ENCODE data around the gene RBKS. TPM values are rescaled to one million over a fixed set of nuclear protein-coding genes. Genes with fewer than 3 reads are reported as not detected.
"Not testable (repeated sequence)": the region's sequence is repeated elsewhere in the genome, so short reads cannot be mapped to it uniquely, and the experiment has no call there.

RBKS gene
- total RNA-seq, 1 donor from 2014 or later = 1.6 TPM

- FAIRE-seq = no peak
- H4K20me1 ChIP-seq (ENCODE audit: insufficient read depth, low read length) = no peaks in the 10 kb centered on the region
- no peaks in the 10 kb centered on the region for H3K9me3 Mint-ChIP-seq (ENCODE audit: unreplicated experiment)
These were observed 123.9 kb downstream of the RBKS start for GRCh38 chr2:27766287-27766661.

GRCh38 chr2:27765621-27766286 lies 124.4 kb downstream of the RBKS start:
- Mint-ChIP-seq H3K4me1 (ENCODE audit: low read depth, unreplicated experiment) (peaks cover 27% of the 10 kb centered on the region), H3K4me3 (ENCODE audit: unreplicated experiment) (no peak overlapping the region), H3K9me3 (ENCODE audit: unreplicated experiment) (no peaks in the 10 kb centered on the region), H3K27ac (ENCODE audit: unreplicated experiment) (peak overlapping the region; percentile 38), H3K27me3 (ENCODE audit: low read depth, unreplicated experiment) (peaks cover 1% of the 10 kb centered on the region), H3K36me3 (ENCODE audit: low read depth, unreplicated experiment) (no peaks in the 10 kb centered on the region)
- TF ChIP-seq EZH2 (IDR thresholded peaks at IDR 0.05; ENCODE audit: insufficient read depth, low read length) = no peak
- no peak for TF ChIP-seq CTCF (IDR thresholded peaks at IDR 0.05; ENCODE audit: insufficient read depth, low read depth, low read length)
- H4K20me1 ChIP-seq (ENCODE audit: insufficient read depth, low read length) = no peaks in the 10 kb centered on the region
- peak overlapping the region; percentile 53 for H3K9ac ChIP-seq (ENCODE audit: low read length)
- peak overlapping the region; percentile 80 for H2AFZ ChIP-seq (ENCODE audit: low read depth, low read length)
- H3K9me3 ChIP-seq (ENCODE audit: insufficient read depth, low read depth, low read length) = no peaks in the 10 kb centered on the region
- H3K27ac ChIP-seq (ENCODE audit: low read depth, low read length) = no peak overlapping the region
- peak; percentile 48 for DNase-seq (ENCODE audit: low read depth)
- no peaks in the 10 kb centered on the region for H3K36me3 ChIP-seq (ENCODE audit: insufficient read depth, low read length)
- no peak overlapping the region for H3K4me3 ChIP-seq (ENCODE audit: insufficient read depth, low read depth, low read length)
- FAIRE-seq = no peak
- peaks cover 24% of the 10 kb centered on the region for H3K4me1 ChIP-seq (ENCODE audit: insufficient read depth, low read length)
- H3K79me2 ChIP-seq (ENCODE audit: insufficient read depth, low read length) = no peaks in the 10 kb centered on the region
- H3K27me3 ChIP-seq (ENCODE audit: insufficient read depth, low read length) = no peaks in the 10 kb centered on the region
- peak overlapping the region; percentile 79 for H3K4me2 ChIP-seq (ENCODE audit: low read length)

More at GRCh38 chr2:27766287-27766661, 123.9 kb downstream of the RBKS start:
- Histone ChIP-seq H3K4me2 (ENCODE audit: low read length) (peak overlapping the region; percentile 79), H3K9me3 (ENCODE audit: insufficient read depth, low read depth, low read length) (no peaks in the 10 kb centered on the region), H3K36me3 (ENCODE audit: insufficient read depth, low read length) (no peaks in the 10 kb centered on the region), H3K9ac (ENCODE audit: low read length) (peak overlapping the region; percentile 53), H3K4me1 (ENCODE audit: insufficient read depth, low read length) (peaks cover 23% of the 10 kb centered on the region), H3K4me3 (ENCODE audit: insufficient read depth, low read depth, low read length) (no peak overlapping the region), H3K79me2 (ENCODE audit: insufficient read depth, low read length) (no peaks in the 10 kb centered on the region), H2AFZ (ENCODE audit: low read depth, low read length) (peak overlapping the region; percentile 80), H3K27me3 (ENCODE audit: insufficient read depth, low read length) (no peaks in the 10 kb centered on the region), H3K27ac (ENCODE audit: low read depth, low read length) (no peak overlapping the region)
- Mint-ChIP-seq H3K27me3 (ENCODE audit: low read depth, unreplicated experiment) (peaks cover 1% of the 10 kb centered on the region), H3K4me1 (ENCODE audit: low read depth, unreplicated experiment) (peaks cover 24% of the 10 kb centered on the region), H3K4me3 (ENCODE audit: unreplicated experiment) (no peak overlapping the region), H3K27ac (ENCODE audit: unreplicated experiment) (peak overlapping the region; percentile 38), H3K36me3 (ENCODE audit: low read depth, unreplicated experiment) (no peaks in the 10 kb centered on the region)
- DNase-seq (ENCODE audit: low read depth) = no peak
- TF ChIP-seq CTCF (IDR thresholded peaks at IDR 0.05; ENCODE audit: insufficient read depth, low read depth, low read length) = no peak

GRCh38 chr2:27764526-27764925 lies 125.7 kb downstream of the RBKS start:
- not testable (repeated sequence) for H3K9me3 Mint-ChIP-seq (ENCODE audit: unreplicated experiment); FAIRE-seq; H3K36me3 Mint-ChIP-seq (ENCODE audit: low read depth, unreplicated experiment); H3K27ac ChIP-seq (ENCODE audit: low read depth, low read length); H3K27me3 ChIP-seq (ENCODE audit: insufficient read depth, low read length); H4K20me1 ChIP-seq (ENCODE audit: insufficient read depth, low read length); H3K4me3 ChIP-seq (ENCODE audit: insufficient read depth, low read depth, low read length); H3K27me3 Mint-ChIP-seq (ENCODE audit: low read depth, unreplicated experiment); H3K4me2 ChIP-seq (ENCODE audit: low read length); H3K9me3 ChIP-seq (ENCODE audit: insufficient read depth, low read depth, low read length); H3K27ac Mint-ChIP-seq (ENCODE audit: unreplicated experiment); H3K36me3 ChIP-seq (ENCODE audit: insufficient read depth, low read length); H3K9ac ChIP-seq (ENCODE audit: low read length); DNase-seq (ENCODE audit: low read depth); H3K79me2 ChIP-seq (ENCODE audit: insufficient read depth, low read length); H2AFZ ChIP-seq (ENCODE audit: low read depth, low read length); H3K4me3 Mint-ChIP-seq (ENCODE audit: unreplicated experiment)
- peaks cover 25% of the 10 kb centered on the region for H3K4me1 ChIP-seq (ENCODE audit: insufficient read depth, low read length)
- H3K4me1 Mint-ChIP-seq (ENCODE audit: low read depth, unreplicated experiment) = peaks cover 29% of the 10 kb centered on the region

All from astrocyte (in vitro differentiated cells and primary cell).